ENCODE measurements around the gene MYCT1.
"Not testable (repeated sequence)": the region's sequence is repeated elsewhere in the genome, so short reads cannot be mapped to it uniquely, and the experiment has no call there.

MYCT1 gene

GRCh38 chr6:152697634-152698033 lies at the start of gene MYCT1:
MYCT1 (plus strand) TSS chr6:152697897; CDS start chr6:152697903, 6 bp downstream.
- no peak for DNase-seq (ENCODE audit: low spot score)

GRCh38 chr6:152648105-152648504 lies 49.6 kb upstream of the MYCT1 start:
- DNase-seq (ENCODE audit: low spot score): no peak

GRCh38 chr6:152651986-152652385 lies 45.7 kb upstream of the MYCT1 start:
- DNase-seq (ENCODE audit: low spot score): no peak

- DNase-seq (ENCODE audit: low spot score): no peak
These were observed 35.9 kb upstream of the MYCT1 start for GRCh38 chr6:152661776-152662175.

GRCh38 chr6:152669895-152670294 lies 27.8 kb upstream of the MYCT1 start:
- no peak for DNase-seq (ENCODE audit: low spot score)

- no peak for DNase-seq (ENCODE audit: low spot score)
These were observed 26.5 kb upstream of the MYCT1 start for GRCh38 chr6:152671171-152671570.

GRCh38 chr6:152673236-152673635 lies 24.5 kb upstream of the MYCT1 start:
- DNase-seq (ENCODE audit: low spot score): no peak

- DNase-seq (ENCODE audit: low spot score): no peak
These were observed 17.5 kb upstream of the MYCT1 start for GRCh38 chr6:152680151-152680550.

- DNase-seq (ENCODE audit: low spot score): no peak
These were observed 16.7 kb upstream of the MYCT1 start for GRCh38 chr6:152680879-152681517.

GRCh38 chr6:152682141-152682540 lies 15.6 kb upstream of the MYCT1 start:
- no peak for DNase-seq (ENCODE audit: low spot score)

GRCh38 chr6:152682935-152683334 lies 14.8 kb upstream of the MYCT1 start:
- DNase-seq (ENCODE audit: low spot score): not testable (repeated sequence)

GRCh38 chr6:152685819-152686218 lies 11.9 kb upstream of the MYCT1 start:
- DNase-seq (ENCODE audit: low spot score): no peak

- DNase-seq (ENCODE audit: low spot score): no peak
These were observed 2.2 kb upstream of the MYCT1 start for GRCh38 chr6:152695372-152696045.

- peak; percentile 52 for DNase-seq (ENCODE audit: low spot score)
These were observed 1.2 kb upstream of the MYCT1 start for GRCh38 chr6:152696522-152696921.

- DNase-seq (ENCODE audit: low spot score): no peak
These were observed 995 bp downstream of the MYCT1 start for GRCh38 chr6:152698692-152699091.

- no peak for DNase-seq (ENCODE audit: low spot score)
These were observed 2.7 kb downstream of the MYCT1 start for GRCh38 chr6:152700427-152700826.

GRCh38 chr6:152701081-152701862 lies 3.6 kb downstream of the MYCT1 start:
- no peak for DNase-seq (ENCODE audit: low spot score)

GRCh38 chr6:152701863-152702401 lies 4.2 kb downstream of the MYCT1 start:
- DNase-seq (ENCODE audit: low spot score): no peak

GRCh38 chr6:152703750-152704149 lies 6.1 kb downstream of the MYCT1 start:
- DNase-seq (ENCODE audit: low spot score): not testable (repeated sequence)

- DNase-seq (ENCODE audit: low spot score): no peak
These were observed 7.6 kb downstream of the MYCT1 start for GRCh38 chr6:152705327-152705726.

- no peak for DNase-seq (ENCODE audit: low spot score)
These were observed 18.6 kb downstream of the MYCT1 start for GRCh38 chr6:152716322-152716721.

- DNase-seq (ENCODE audit: low spot score): no peak
These were observed 23.3 kb downstream of the MYCT1 start for GRCh38 chr6:152720974-152721373.

GRCh38 chr6:152721956-152722355 lies 24.3 kb downstream of the MYCT1 start:
- DNase-seq (ENCODE audit: low spot score): no peak

All from hepatic stellate cell (primary cell).